Measurements from ENCODE around the gene SHMT2. TPM values are rescaled to one million over a fixed set of nuclear protein-coding genes. Genes with fewer than 3 reads are reported as not detected.

Gene SHMT2
- 95.6 and 251 TPM in 2 replicates for total RNA-seq (2011; cell fraction: chromatin; rRNA removed; ENCODE audit: low replicate concordance)
- total RNA-seq (2011; cell fraction: nucleolus; rRNA removed), result 199 and 247 TPM in 2 replicates
- 115 and 136 TPM in 2 replicates for total RNA-seq (2011; cell fraction: nucleoplasm; rRNA removed)
- total RNA-seq (2014; rRNA removed) (194 and 217 TPM in 2 replicates), total RNA-seq (2014; rRNA removed; fragmentation: Illumina TruSeq; extraction: Trizol) (76.9 and 92.0 TPM in 2 replicates), total RNA-seq (2015; rRNA removed; fragmentation: Illumina TruSeq; extraction: Trizol) (115 and 119 TPM in 2 replicates), total RNA-seq (2021) (227 and 243 TPM in 2 replicates), polyA plus RNA-seq (2011; rRNA removed) (84.6 and 226 TPM in 2 replicates), polyA plus RNA-seq (2014; fragmentation: Illumina TruSeq; extraction: Trizol) (319 and 377 TPM in 2 replicates), polyA plus RNA-seq (2014; fragmentation: Nextera tagmentation; extraction: Ambion mirVana) (10 to 100 TPM; 46.1 to 81.5 TPM), polyA plus RNA-seq (2014; rRNA removed) (154 and 158 TPM in 2 replicates), polyA minus RNA-seq (2011; rRNA and poly(A)+ RNA removed) (95.0 and 99.1 TPM in 2 replicates), Bru-seq, nascent RNA (percentile 93 among the genes with signal in this experiment), BruChase-seq, experiment 1, labeled RNA remaining after a 2-hour chase (percentile 93 among the genes with signal in this experiment), BruChase-seq, experiment 2, labeled RNA remaining after a 6-hour chase (percentile 93 among the genes with signal in this experiment)
- polyA plus RNA-seq (2011; cell fraction: cytosol; rRNA removed), result 268 and 390 TPM in 2 replicates
- 341 and 344 TPM in 2 replicates for polyA plus RNA-seq (2011; cell fraction: nucleus; rRNA removed)
- 190 and 549 TPM in 2 replicates for polyA plus RNA-seq (2012)
- polyA minus RNA-seq (2011; cell fraction: cytosol; rRNA and poly(A)+ RNA removed), result 155 and 228 TPM in 2 replicates
- polyA minus RNA-seq (2011; cell fraction: nucleus; rRNA and poly(A)+ RNA removed), result 97.1 and 133 TPM in 2 replicates
- long read RNA-seq, experiment 1, transcript SHMT2-201 (12 exons, 2,537 nt), result major isoform, 322 of 682 reads
- long read RNA-seq, experiment 1, partial matches to known transcripts, result 309 of 682 reads
- long read RNA-seq, experiment 1, other reads (novel, unspliced or antisense), result 43 of 682 reads
- long read RNA-seq, experiment 2, transcript SHMT2-201 (12 exons, 2,537 nt), result major isoform, 115 of 209 reads
- long read RNA-seq, experiment 2, partial matches to known transcripts, result 49 of 209 reads
- long read RNA-seq, experiment 2, other reads (novel, unspliced or antisense), result 42 of 209 reads
- long read RNA-seq, experiment 3, transcript SHMT2-201 (12 exons, 2,537 nt), result major isoform, 322 of 372 reads
- long read RNA-seq, experiment 3, partial matches to known transcripts, result 13 of 372 reads
- long read RNA-seq, experiment 3, other reads (novel, unspliced or antisense), result 32 of 372 reads

GRCh38 chr12:57229634-57230380 is at the start of gene SHMT2:
TSS of gene SHMT2 (plus strand) at chr12:57229711. CDS start at chr12:57229779, 68 bp downstream.
- Histone ChIP-seq H3K36me3 (ENCODE audit: control insufficient read depth, insufficient read depth, low read length) (peaks cover 43% of the 10 kb centered on the region; the same call in 2 of the 3 replicates), H2AFZ (ENCODE audit: low read depth, low read length) (peak within 1 kb of the TSS; percentile 97), H3K9me3 (replicated peaks; ENCODE audit: control insufficient read depth, insufficient read depth, low read depth, low read length) (no peaks in the 10 kb centered on the region), H3K27me3 (ENCODE audit: control insufficient read depth in 2 of 2, insufficient read depth in 2 of 2, low read length in 2 of 2) (no peaks in the 10 kb centered on the region), H3K4me3 (peak within 1 kb of the TSS; percentile 64), H3K9ac (ENCODE audit: insufficient read depth in 1 of 2, low read depth in 2 of 2, low read length in 2 of 2) (peak within 1 kb of the TSS; percentile 92 to 96), H3K9me1 (ENCODE audit: control insufficient read depth, insufficient read depth, low read length) (peaks cover 7% of the 10 kb centered on the region), H3K4me2 (ENCODE audit: insufficient read depth, low read length) (peak within 1 kb of the TSS; percentile 97), H3K27ac (ENCODE audit: extremely low read depth, low read depth, low read length) (peak within 1 kb of the TSS; percentile 82), H3K79me2 (ENCODE audit: control insufficient read depth, insufficient read depth, low read length) (peaks cover 28% of the 10 kb centered on the region), H3K4me1 (replicated peaks in 1 of 2; ENCODE audit: control insufficient read depth in 2 of 2, insufficient read depth in 2 of 2, low read length in 2 of 2) (peaks cover 41 to 65% of the 10 kb centered on the region in 2 experiments), H4K20me1 (replicated peaks; ENCODE audit: control insufficient read depth, insufficient read depth, low read length) (peaks cover 12% of the 10 kb centered on the region)
- CTCF ChIA-PET (ENCODE audit: low intra/inter-chr PET ratio), result interaction anchor here (0.7 to 1.0 kb wide), 3 partner anchors 15 to 17 kb away, joined by 3 to 4 read pairs (median 3); no protein-coding TSS in a partner anchor
- BruUV-seq (replicated peaks), result TSS peak; percentile 63
- intact Hi-C loops (cut with micrococcal nuclease) (no loop called here), in situ Hi-C loops (cut with MboI) (no loop called here)
- peak; percentile 77 for ATAC-seq
- peak; percentile 99 for FAIRE-seq
- POLR2A ChIA-PET, result interaction anchor here (0.5 to 2.3 kb wide), 18 partner anchors 8 to 290 kb away, joined by 3 to 33 read pairs (median 3); partner anchors contain the start of genes DDIT3, GLI1, NEMP1 and NXPH4
- peak; percentile 97 to 99 (median 98) for DNase-seq (ENCODE audit: extremely low read depth in 1 of 4, low spot score in 3 of 4)
- WGBS (ENCODE audit: insufficient coverage, low coverage, missing lambda C conversion rate), result 0% methylated on average over 37 of the region's 42 CpGs
- no peak for TF ChIP-seq ZNF354B (CRISPR knock-in tag; IDR thresholded peaks at IDR 0.05)
- no peak for TF ChIP-seq ZNF217 (CRISPR knock-in tag; IDR thresholded peaks at IDR 0.05)
- TF ChIP-seq, protein P1, sequence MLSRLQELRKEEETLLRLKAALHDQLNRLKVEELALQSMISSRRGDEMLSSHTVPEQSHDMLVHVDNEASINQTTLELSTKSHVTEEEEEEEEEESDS (CRISPR knock-in tag; IDR thresholded peaks at IDR 0.05), result no peak
- TF ChIP-seq, protein P2, sequence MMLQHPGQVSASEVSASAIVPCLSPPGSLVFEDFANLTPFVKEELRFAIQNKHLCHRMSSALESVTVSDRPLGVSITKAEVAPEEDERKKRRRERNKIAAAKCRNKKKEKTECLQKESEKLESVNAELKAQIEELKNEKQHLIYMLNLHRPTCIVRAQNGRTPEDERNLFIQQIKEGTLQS (IDR thresholded peaks at IDR 0.05), result peak; percentile 96
- TF ChIP-seq, protein P2 (CRISPR knock-in tag; conservative IDR thresholded peaks at IDR 0.05), result 0 out of 2 replicates have a peak, but pooled peaks have one; percentile 52
- TF ChIP-seq NRF1 (conservative IDR thresholded peaks at IDR 0.05 in 1 of 2, IDR thresholded peaks at IDR 0.05 in 1 of 2), result peak; percentile 97 to 98
- TF ChIP-seq ARID2 (IDR thresholded peaks at IDR 0.05), result no peak
- TF ChIP-seq SAP30 (IDR thresholded peaks at IDR 0.05; ENCODE audit: borderline replicate concordance, insufficient read depth, low read depth, low read length, poor library complexity, severe bottlenecking), result peak; percentile 71
- no peak for TF ChIP-seq RNF219 (CRISPR knock-in tag; IDR thresholded peaks at IDR 0.05)
- no peak for TF ChIP-seq ZNF239 (CRISPR knock-in tag; IDR thresholded peaks at IDR 0.05)
- TF ChIP-seq XRCC5 (IDR thresholded peaks at IDR 0.05; ENCODE audit: low read depth, low read length), result no peak
- TF ChIP-seq ZNF589 (CRISPR knock-in tag; IDR thresholded peaks at IDR 0.05; ENCODE audit: low read depth), result no peak

Measured in K562 (cell line).